Activated naive CD8-positive, alpha-beta T cell treated with anti-CD3 and anti-CD28 coated beads, Interleukin-2, amount 10 ng/mL, durations not matched to agents 7 days and 5 days (primary cell): ENCODE measurements around the gene RAB2B. TPM values are rescaled to one million over a fixed set of nuclear protein-coding genes. Genes with fewer than 3 reads are reported as not detected.
"Not testable (repeated sequence)": the region's sequence is repeated elsewhere in the genome, so short reads cannot be mapped to it uniquely, and the experiment has no call there.

ENCODE experiments used
- ATAC-seq: fragments of 150-1000 bp; cut with Tn5 transposase; one replicate; pipeline ENCODE4 v1.10.0; 2021; ENCODE audit warnings: low read depth, moderate library complexity
- POLR2A ChIA-PET: fragments of 350-600 bp; sonication (Branson Sonifier 250); formaldehyde crosslinking; loops from one replicate; lab custom pipeline; 2021; ENCODE audit warnings: antibody characterized with exemption; lab: Charles Lee
- DNase-seq: peaks from one replicate; pipeline ENCODE4 v3.0.0; 2021
- H3K27ac Mint-ChIP-seq: one replicate; pipeline ENCODE4 v1.8.0; 2022; ENCODE audit warnings: mild to moderate bottlenecking, mixed read lengths
- H3K27me3 Mint-ChIP-seq: one replicate; pipeline ENCODE4 v1.8.0; 2022; ENCODE audit warnings: mild to moderate bottlenecking, moderate library complexity, mixed read lengths
- H3K36me3 Mint-ChIP-seq: one replicate; pipeline ENCODE4 v1.8.0; 2021; ENCODE audit warnings: mild to moderate bottlenecking, mixed read lengths
- H3K4me1 Mint-ChIP-seq: one replicate; pipeline ENCODE4 v1.8.0; 2021; ENCODE audit warnings: mixed read lengths
- H3K4me3 Mint-ChIP-seq: one replicate; pipeline ENCODE4 v1.8.0; 2022; ENCODE audit warnings: mild to moderate bottlenecking, moderate library complexity, mixed read lengths
- H3K9me3 Mint-ChIP-seq: one replicate; pipeline ENCODE4 v1.8.0; 2021; ENCODE audit warnings: mixed read lengths
- total RNA-seq, 2 experiments: library from RNA; stranded (reverse); gene quantifications; one replicate each; pipeline ENCODE4 v1.2.3, GENCODE V29; 2021

RAB2B gene
- total RNA-seq, 2 experiments from 2014 or later = 27.3 to 27.5 TPM

DNA sequence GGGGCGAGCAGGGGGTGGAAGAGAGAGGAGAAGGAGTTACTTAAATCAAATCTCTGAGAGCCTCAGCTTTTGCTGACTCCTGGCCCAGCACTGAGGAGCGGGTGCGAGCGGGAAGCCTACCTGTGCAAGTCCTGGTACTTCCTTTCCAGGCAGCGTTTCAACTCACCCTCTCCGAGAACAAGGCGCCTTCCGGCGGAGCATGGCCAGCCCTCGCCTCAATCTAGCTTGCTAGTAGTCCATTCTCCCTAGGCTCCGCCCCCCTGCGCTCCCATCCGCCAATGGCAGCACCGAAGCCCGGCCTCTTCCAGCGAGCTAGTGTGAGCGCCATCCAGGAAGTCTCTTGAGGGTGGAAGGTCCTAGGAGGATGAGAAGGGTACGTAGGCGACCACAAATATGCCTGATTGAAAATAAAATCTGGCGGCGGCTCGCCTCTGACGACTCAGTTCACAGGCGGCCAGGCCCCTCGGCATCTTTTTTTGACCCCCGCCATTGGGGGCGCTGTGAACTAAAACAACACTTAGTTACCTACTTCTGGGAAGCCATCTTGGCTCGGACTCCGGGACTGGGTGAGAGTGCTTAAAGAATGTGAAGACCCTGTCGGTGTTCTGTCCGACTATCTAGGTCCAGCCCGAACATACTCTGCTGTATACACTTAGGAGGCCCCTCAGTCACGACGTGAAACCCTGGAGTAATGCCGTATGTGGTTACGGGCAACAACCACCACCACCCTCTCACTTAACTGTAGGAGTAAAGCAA lies 20.7 kb downstream of the RAB2B start, which contains the start of gene CHD8:
Gene CHD8, minus strand, starts transcription at position 212 of the 756 bp plus-strand sequence. CDS start 24,480 bp downstream, outside the sequence.
- no peaks in the 10 kb centered on the region for H3K9me3 Mint-ChIP-seq
- peak; percentile 96 for ATAC-seq
- peak; percentile 95 for DNase-seq
- H3K4me1 Mint-ChIP-seq = peaks cover 22% of the 10 kb centered on the region
- peak within 1 kb of the TSS; percentile 95 for H3K4me3 Mint-ChIP-seq
- H3K27ac Mint-ChIP-seq = peak within 1 kb of the TSS; percentile 98
- H3K27me3 Mint-ChIP-seq = no peaks in the 10 kb centered on the region
- H3K36me3 Mint-ChIP-seq = peaks cover 15% of the 10 kb centered on the region
- POLR2A ChIA-PET = interaction anchor here (0.5 to 3.7 kb wide), 12 partner anchors 9 to 73 kb away, joined by 3 to 81 read pairs (median 5); partner anchors contain the start of genes METTL3, RAB2B and TOX4

DNA sequence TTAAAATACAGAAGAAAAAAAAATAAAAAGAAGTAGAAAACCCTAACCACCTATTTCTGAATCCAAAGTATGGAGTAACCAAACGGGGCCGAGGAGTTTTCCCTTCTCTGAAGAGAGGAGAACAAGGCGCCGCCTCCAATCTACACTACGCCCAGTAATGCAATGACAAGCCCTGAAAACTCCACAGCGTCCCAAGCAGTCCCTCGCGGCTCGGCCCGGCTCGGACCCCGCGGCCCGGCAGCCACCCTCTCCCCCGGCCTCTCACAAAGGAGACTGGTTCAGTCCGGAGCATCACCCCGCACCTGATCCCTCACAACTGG lies 21.2 kb downstream of the RAB2B start:
- ATAC-seq = no peak
- H3K9me3 Mint-ChIP-seq = no peaks in the 10 kb centered on the region
- peaks cover 16% of the 10 kb centered on the region for H3K36me3 Mint-ChIP-seq
- DNase-seq = no peak
- POLR2A ChIA-PET = interaction anchor here (0.6 to 3.7 kb wide), 11 partner anchors 9 to 73 kb away, joined by 3 to 81 read pairs (median 5); partner anchors contain the start of genes METTL3, RAB2B and TOX4
- H3K27me3 Mint-ChIP-seq = no peaks in the 10 kb centered on the region
- H3K4me3 Mint-ChIP-seq = peak overlapping the region; percentile 95
- H3K27ac Mint-ChIP-seq = peak overlapping the region; percentile 98
- peaks cover 22% of the 10 kb centered on the region for H3K4me1 Mint-ChIP-seq

DNA sequence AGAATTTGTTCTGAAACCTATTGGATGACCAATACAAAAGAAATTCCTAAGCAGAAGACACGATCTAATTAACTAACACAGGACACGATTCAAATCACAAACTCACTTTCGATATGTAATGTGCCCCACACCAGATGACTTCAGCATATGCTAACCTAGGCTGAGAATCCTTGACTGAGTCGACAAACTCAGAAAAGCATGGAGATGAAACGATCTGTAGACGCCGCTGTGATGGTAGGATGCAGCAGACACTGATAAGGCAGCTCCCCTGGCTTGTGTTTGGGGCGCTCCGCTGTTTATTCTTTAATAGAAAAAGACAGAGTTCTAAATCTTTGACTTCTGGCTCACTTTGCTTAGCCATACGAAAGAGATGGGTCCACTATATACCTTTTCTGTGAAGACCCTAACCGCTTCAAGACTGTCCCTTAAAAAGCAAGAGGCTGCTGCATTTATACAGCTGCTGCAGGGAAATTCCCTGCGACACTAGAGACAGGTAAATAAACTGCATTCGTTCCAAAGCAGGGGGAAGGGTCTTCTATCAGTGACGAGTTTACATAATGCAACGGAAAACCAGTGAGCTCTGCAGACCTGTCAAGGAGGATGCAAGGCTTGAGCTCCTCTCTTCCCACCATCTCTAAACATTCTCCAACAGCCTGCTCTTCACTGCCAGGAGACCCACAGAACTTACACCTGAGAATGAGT lies 21.8 kb downstream of the RAB2B start:
- H3K9me3 Mint-ChIP-seq = no peaks in the 10 kb centered on the region
- ATAC-seq (no peak), DNase-seq (no peak)
- POLR2A ChIA-PET = interaction anchor here (0.6 to 3.7 kb wide), 9 partner anchors 10 to 72 kb away, joined by 3 to 81 read pairs (median 6); partner anchors contain the start of genes METTL3, RAB2B and TOX4
- H3K4me3 Mint-ChIP-seq = peak overlapping the region; percentile 95
- peaks cover 27% of the 10 kb centered on the region for H3K4me1 Mint-ChIP-seq
- no peaks in the 10 kb centered on the region for H3K27me3 Mint-ChIP-seq
- peaks cover 16% of the 10 kb centered on the region for H3K36me3 Mint-ChIP-seq
- peak overlapping the region; percentile 98 for H3K27ac Mint-ChIP-seq

DNA sequence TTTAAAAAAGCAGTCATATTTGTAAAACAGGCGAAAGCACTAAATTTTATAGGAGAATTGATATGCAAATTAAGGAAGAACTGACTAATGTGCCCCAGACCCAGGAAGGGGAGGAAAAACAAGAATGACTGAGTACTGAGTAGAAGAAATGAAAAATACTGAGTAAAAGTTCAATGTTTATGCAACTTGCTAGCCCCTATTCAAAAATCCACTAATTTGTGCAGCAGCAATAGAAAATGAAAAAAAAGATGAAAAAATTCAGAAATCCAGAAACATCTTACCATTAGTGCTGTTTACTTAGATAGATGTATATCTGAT lies 26.9 kb downstream of the RAB2B start:
- no peak for ATAC-seq
- no peaks in the 10 kb centered on the region for H3K27me3 Mint-ChIP-seq
- H3K4me1 Mint-ChIP-seq = peaks cover 39% of the 10 kb centered on the region
- POLR2A ChIA-PET = interaction anchor here (1.3 kb wide), 1 partner anchor 13 kb away, joined by 4 read pairs; no protein-coding TSS in a partner anchor
- no peak overlapping the region for H3K27ac Mint-ChIP-seq
- no peaks in the 10 kb centered on the region for H3K9me3 Mint-ChIP-seq
- peaks cover 13% of the 10 kb centered on the region for H3K36me3 Mint-ChIP-seq
- DNase-seq = no peak
- peak overlapping the region; percentile 4 for H3K4me3 Mint-ChIP-seq

DNA sequence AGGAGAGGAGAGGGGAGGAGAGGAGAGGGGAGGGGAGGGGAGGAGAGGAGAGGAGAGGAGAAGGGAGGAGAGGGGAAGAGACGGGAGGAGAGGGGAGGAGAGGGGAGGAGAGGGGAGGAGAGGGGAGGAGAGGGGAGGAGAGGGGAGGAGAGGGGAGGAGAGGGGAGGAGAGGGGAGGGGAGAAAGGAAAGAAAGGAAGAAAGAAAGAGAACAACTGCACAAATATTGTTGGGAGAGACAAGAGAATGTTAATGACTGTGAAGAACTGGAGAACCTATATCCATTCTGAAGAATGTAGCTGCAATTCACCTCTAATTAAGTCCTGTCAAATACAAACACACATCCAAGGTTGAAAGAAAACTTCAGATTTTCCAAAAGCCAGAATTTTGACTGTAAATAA lies 34.1 kb downstream of the RAB2B start:
- H3K9me3 Mint-ChIP-seq, POLR2A ChIA-PET, H3K4me3 Mint-ChIP-seq, H3K27me3 Mint-ChIP-seq, H3K36me3 Mint-ChIP-seq, ATAC-seq, DNase-seq, H3K27ac Mint-ChIP-seq: not testable (repeated sequence)
- H3K4me1 Mint-ChIP-seq = peaks cover 11% of the 10 kb centered on the region

DNA sequence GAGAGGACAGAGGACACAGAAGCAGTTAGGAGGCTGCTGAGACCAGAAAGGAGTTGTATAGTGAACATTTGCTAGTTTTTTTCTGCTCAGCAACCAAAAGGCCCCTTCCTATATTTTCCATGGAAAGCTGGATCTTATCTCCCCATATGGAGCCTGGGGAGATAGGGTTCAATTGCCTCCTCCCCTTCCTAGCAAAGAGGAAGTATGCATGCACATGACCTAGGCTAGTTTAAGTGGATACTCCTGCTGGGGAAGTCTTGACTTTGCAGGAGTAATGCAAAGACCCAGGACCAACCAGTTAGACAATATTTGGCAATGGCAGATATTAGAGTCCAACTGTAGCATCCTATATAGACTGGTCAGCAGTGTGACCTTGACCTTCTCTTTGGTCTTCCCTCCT lies 35.9 kb downstream of the RAB2B start:
- H3K9me3 Mint-ChIP-seq = no peaks in the 10 kb centered on the region
- ATAC-seq (no peak), DNase-seq (no peak)
- peaks cover 14% of the 10 kb centered on the region for H3K4me1 Mint-ChIP-seq
- POLR2A ChIA-PET = no interaction called here
- peaks cover 2% of the 10 kb centered on the region for H3K36me3 Mint-ChIP-seq
- no peak overlapping the region for H3K27ac Mint-ChIP-seq
- H3K27me3 Mint-ChIP-seq = no peaks in the 10 kb centered on the region
- H3K4me3 Mint-ChIP-seq = no peak overlapping the region

DNA sequence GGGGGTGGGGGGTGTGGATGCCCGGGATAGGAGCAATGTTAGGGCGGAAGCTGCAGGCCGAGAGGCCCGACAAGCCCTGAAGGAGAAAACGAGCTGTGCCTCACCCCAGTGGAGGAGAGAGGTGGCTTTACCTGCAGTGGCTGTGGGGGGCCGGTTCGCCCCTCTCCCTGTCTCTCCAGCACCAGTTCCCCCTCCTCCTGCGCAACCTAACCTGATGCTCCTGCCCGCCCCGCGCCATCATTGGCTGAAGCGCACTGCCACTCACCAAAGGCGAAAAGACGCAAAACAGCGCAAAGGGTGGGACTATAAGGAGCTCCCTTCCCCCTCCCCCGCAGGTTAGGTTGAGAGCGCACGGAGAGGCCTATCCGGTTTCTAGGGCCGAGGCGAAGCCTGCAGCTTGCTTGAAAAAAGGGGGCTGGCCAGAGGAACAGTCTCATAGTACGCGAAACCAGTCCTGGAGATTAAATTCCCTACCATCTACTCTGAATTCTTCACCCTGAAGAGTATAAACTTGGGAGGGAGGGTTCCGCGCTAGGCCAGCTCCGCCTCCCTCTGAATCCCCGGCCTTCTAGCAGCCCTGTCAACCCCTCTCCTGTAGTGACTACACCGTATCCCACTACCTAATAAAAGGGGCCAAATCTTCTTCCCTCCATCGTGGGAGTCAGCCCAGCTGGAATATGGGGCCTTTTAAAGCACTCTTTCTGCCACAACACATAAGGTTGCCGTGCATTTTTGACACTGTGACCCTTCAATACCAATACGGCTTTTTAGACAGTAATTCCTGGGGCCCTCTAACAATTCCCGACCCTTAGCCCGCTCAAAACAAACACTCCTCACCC lies 39.5 kb downstream of the RAB2B start:
- ATAC-seq = peak; percentile 98
- POLR2A ChIA-PET = interaction anchor here (0.6 to 3.9 kb wide), 15 partner anchors 12 to 1866 kb away, joined by 3 to 81 read pairs (median 4); partner anchors contain the start of genes CHD8, METTL3, PARP2 and PPP1R3E
- H3K27me3 Mint-ChIP-seq = no peaks in the 10 kb centered on the region
- H3K27ac Mint-ChIP-seq = peak overlapping the region; percentile 92
- peak overlapping the region; percentile 97 for H3K4me3 Mint-ChIP-seq
- peak; percentile 95 for DNase-seq
- peaks cover 20% of the 10 kb centered on the region for H3K36me3 Mint-ChIP-seq
- no peaks in the 10 kb centered on the region for H3K9me3 Mint-ChIP-seq
- peaks cover 36% of the 10 kb centered on the region for H3K4me1 Mint-ChIP-seq

DNA sequence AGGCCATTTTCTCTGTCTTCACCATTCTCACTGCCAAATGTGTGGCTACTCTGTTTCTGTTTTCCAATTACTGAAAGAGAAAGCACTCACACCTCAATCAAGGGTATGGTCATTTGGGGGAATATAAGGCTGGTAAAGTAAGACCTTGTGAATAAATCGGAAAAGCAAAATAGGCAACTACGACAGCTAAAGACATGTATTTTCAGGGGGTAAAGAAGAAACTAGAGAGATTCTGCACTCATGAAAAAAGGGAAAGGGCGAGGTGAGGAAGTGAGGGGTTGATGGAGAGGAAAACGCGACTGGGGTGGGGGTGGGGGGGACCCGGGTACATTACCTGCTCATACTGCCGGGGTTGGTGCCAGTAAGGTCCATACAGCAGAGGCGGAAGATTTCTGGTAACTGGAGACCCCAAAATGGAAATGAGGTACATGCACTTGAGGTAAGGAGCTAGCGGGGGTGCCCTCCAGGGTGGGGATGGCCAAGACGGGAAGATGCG lies 40.1 kb downstream of the RAB2B start:
- DNase-seq = no peak
- ATAC-seq = peak; percentile 8
- Mint-ChIP-seq H3K9me3 (no peaks in the 10 kb centered on the region), H3K4me1 (peaks cover 36% of the 10 kb centered on the region), H3K27me3 (no peaks in the 10 kb centered on the region), H3K4me3 (peak overlapping the region; percentile 97), H3K27ac (peak overlapping the region; percentile 92), H3K36me3 (peaks cover 21% of the 10 kb centered on the region)
- POLR2A ChIA-PET = interaction anchor here (0.6 to 3.9 kb wide), 15 partner anchors 13 to 1866 kb away, joined by 3 to 81 read pairs (median 4); partner anchors contain the start of genes CHD8, METTL3, PARP2 and PPP1R3E

DNA sequence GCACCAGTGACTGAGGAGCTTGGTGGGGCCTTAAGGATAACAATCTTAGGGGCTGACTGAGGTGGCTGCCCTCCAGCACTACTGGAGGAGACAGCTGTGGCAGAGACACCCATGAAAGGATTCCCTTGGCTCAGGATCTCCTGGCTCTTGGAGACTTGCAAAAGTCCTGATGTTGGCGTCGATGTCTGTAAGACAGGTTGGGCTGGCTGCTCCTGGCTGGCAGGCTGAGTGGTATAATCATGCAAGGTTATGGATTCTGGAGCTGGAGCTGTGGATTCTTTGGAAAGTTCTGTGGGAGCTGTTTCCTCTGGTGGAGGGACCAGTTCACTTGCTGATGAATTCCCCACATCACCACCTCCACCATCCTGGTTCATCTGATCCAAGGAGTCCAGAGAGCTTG lies 45.6 kb downstream of the RAB2B start:
- H3K4me1 Mint-ChIP-seq = peaks cover 27% of the 10 kb centered on the region
- ATAC-seq (no peak), DNase-seq (no peak)
- no peak overlapping the region for H3K27ac Mint-ChIP-seq
- H3K9me3 Mint-ChIP-seq = no peaks in the 10 kb centered on the region
- H3K27me3 Mint-ChIP-seq = no peaks in the 10 kb centered on the region
- no peak overlapping the region for H3K4me3 Mint-ChIP-seq
- POLR2A ChIA-PET = no interaction called here
- peaks cover 50% of the 10 kb centered on the region for H3K36me3 Mint-ChIP-seq

DNA sequence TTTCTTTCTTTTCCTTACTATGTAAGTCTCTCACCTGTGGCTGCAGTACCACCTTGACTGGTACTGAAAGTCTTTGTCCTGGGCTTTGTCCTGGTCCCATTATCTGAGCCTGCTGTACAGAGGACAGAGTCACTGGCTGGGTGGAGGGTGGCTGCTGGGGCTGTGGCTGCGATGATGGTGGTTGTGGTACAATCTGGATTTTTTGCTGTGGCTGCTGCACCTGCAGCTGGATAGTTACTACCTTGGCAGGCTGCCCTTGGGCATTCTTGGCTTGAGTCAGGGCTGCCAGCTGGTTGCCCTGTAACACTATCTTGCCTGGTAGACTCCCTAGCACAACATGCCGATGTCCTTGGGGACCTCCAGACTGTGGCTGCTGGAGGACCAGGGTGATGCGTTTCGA lies 47.8 kb downstream of the RAB2B start:
- Mint-ChIP-seq H3K27ac (no peak overlapping the region), H3K27me3 (no peaks in the 10 kb centered on the region), H3K9me3 (no peaks in the 10 kb centered on the region), H3K4me3 (no peak overlapping the region), H3K36me3 (peaks cover 54% of the 10 kb centered on the region), H3K4me1 (peaks cover 10% of the 10 kb centered on the region)
- DNase-seq = no peak
- no peak for ATAC-seq
- POLR2A ChIA-PET = no interaction called here

DNA sequence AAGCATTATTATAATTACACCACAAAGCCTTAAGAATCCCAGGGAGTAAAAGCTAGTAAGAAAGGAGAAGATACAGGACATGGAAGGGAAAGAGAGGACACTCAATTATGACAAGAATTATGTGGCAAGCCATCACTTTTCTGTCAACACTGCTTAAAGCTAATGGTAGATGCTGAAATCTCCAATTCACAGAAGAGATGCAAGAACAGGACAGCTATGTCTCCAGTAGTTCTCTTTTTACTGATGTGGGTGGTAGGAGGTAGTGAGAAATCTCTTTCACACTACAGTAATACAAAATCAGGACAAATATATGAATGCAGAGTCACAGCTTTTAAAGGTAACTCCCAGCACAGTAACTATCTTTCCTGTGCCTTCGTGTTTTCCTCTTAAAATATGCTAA lies 50.1 kb downstream of the RAB2B start:
- Mint-ChIP-seq H3K27me3 (no peaks in the 10 kb centered on the region), H3K4me3 (no peak overlapping the region), H3K4me1 (peaks cover 3% of the 10 kb centered on the region), H3K9me3 (no peaks in the 10 kb centered on the region), H3K27ac (no peak overlapping the region), H3K36me3 (peaks cover 55% of the 10 kb centered on the region)
- ATAC-seq (no peak), DNase-seq (no peak)
- POLR2A ChIA-PET = no interaction called here

DNA sequence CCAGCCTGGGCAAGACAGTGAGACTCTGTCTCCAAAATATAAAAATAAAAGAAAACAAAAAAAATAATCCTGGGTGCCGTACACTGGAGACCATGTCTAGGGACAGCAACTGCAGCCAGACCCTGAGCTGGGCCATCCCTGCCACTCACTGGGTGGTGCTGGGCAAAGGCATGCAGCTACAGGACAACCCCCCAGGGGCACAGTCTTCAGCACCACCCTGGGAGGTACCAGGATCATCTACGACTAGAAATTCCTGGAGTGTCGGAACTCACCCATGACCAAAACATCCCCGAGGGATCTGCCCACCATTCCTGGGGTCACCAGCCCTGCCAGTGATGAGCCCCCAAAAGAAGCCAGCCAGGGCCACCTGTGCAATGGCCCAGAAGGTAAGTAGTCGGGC lies 57.2 kb downstream of the RAB2B start:
- no peak overlapping the region for H3K4me3 Mint-ChIP-seq
- H3K4me1 Mint-ChIP-seq = peaks cover 11% of the 10 kb centered on the region
- ATAC-seq (no peak), DNase-seq (no peak)
- H3K27ac Mint-ChIP-seq = no peak overlapping the region
- peaks cover 41% of the 10 kb centered on the region for H3K36me3 Mint-ChIP-seq
- no peaks in the 10 kb centered on the region for H3K9me3 Mint-ChIP-seq
- POLR2A ChIA-PET = interaction anchor here (0.6 to 0.9 kb wide), 2 partner anchors 35 to 57 kb away, joined by 3 read pairs; partner anchors contain the start of genes RAB2B and TOX4
- no peaks in the 10 kb centered on the region for H3K27me3 Mint-ChIP-seq
